NK-92 treated with Interleukin-12 subunit alpha and Interleukin-12 subunit beta, amount 100 ng/mL, for 24 hours (cell line): ENCODE results near the gene IWS1.
"Not testable (repeated sequence)": the region's sequence is repeated elsewhere in the genome, so short reads cannot be mapped to it uniquely, and the experiment has no call there.

ENCODE experiments used
- DNase-seq: peaks from one replicate; lab custom pipeline; 2025; lab: John Stamatoyannopoulos, UW

IWS1 gene

GRCh38 chr2:127560201-127560930, 34.1 kb upstream of the IWS1 start:
- no peak for DNase-seq

- no peak for DNase-seq
Measured at GRCh38 chr2:127559454-127559853, 33.2 kb upstream of the IWS1 start.

GRCh38 chr2:127558911-127559310, 32.6 kb upstream of the IWS1 start:
- DNase-seq, result no peak

- no peak for DNase-seq
Measured at GRCh38 chr2:127552846-127553245, 26.6 kb upstream of the IWS1 start.

GRCh38 chr2:127552336-127552735, 26.0 kb upstream of the IWS1 start:
- no peak for DNase-seq

GRCh38 chr2:127551221-127551930, 25.1 kb upstream of the IWS1 start:
- no peak for DNase-seq

- DNase-seq, result no peak
Measured at GRCh38 chr2:127546797-127547196, 20.5 kb upstream of the IWS1 start.

- DNase-seq, result no peak
Measured at GRCh38 chr2:127545796-127546195, 19.5 kb upstream of the IWS1 start.

GRCh38 chr2:127545189-127545588, 18.9 kb upstream of the IWS1 start:
- DNase-seq, result no peak

GRCh38 chr2:127543013-127543501, 16.8 kb upstream of the IWS1 start:
- DNase-seq, result not testable (repeated sequence)

GRCh38 chr2:127542231-127542630, 15.9 kb upstream of the IWS1 start:
- DNase-seq, result no peak

GRCh38 chr2:127541809-127542208, 15.5 kb upstream of the IWS1 start:
- DNase-seq, result no peak

- no peak for DNase-seq
Measured at GRCh38 chr2:127537644-127538043, 11.4 kb upstream of the IWS1 start.

GRCh38 chr2:127536707-127537541, 10.6 kb upstream of the IWS1 start:
- no peak for DNase-seq

- no peak for DNase-seq
Measured at GRCh38 chr2:127535918-127536317, 9.6 kb upstream of the IWS1 start.

- DNase-seq, result no peak
Measured at GRCh38 chr2:127535422-127535901, 9.2 kb upstream of the IWS1 start, which contains the start of gene MYO7B. Gene MYO7B, plus strand, starts transcription at chr2:127535683. Its CDS starts 24,040 bp downstream, at chr2:127559723.

GRCh38 chr2:127532296-127532695, 6.0 kb upstream of the IWS1 start:
- DNase-seq, result no peak

- no peak for DNase-seq
Measured at GRCh38 chr2:127531221-127531648, 4.9 kb upstream of the IWS1 start.

GRCh38 chr2:127530245-127531140, 4.2 kb upstream of the IWS1 start:
- no peak for DNase-seq

- not testable (repeated sequence) for DNase-seq
Measured at GRCh38 chr2:127529416-127529815, 3.1 kb upstream of the IWS1 start.

- DNase-seq, result no peak
Measured at GRCh38 chr2:127528487-127528886, 2.2 kb upstream of the IWS1 start.
